Omental fat pad (tissue), 4 donors: ENCODE measurements around the gene CASS4. TPM values are rescaled to one million over a fixed set of nuclear protein-coding genes. Genes with fewer than 3 reads are reported as not detected.

Experiments used
- ATAC-seq: fragments of 150-250 bp; one replicate; pipeline ENCODE4 v1.9.1; 2016; ENCODE audit warnings: mild to moderate bottlenecking, moderate library complexity; ENCODE audit not compliant: low FRiP score
- DNase-seq: peaks from one replicate; pipeline ENCODE4 v3.0.0-alpha.2; 2019; ENCODE audit warnings: low spot score
- CTCF ChIP-seq, 3 donors: fragments of 450-650 bp; IDR thresholded peaks; one replicate each; pipeline ENCODE4 v1.5.1; 2016 to 2017; ENCODE audit warnings: antibody characterized with exemption in 3 of 3, mild to moderate bottlenecking in 3 of 3, moderate library complexity in 2 of 3
- small RNA-seq: library from RNA; depleted of rRNA; stranded (forward); fragments of <200 nt; gene quantifications from one replicate; pipeline ENCODE3, GENCODE V24; 2016
- total RNA-seq, 4 donors: library from RNA; depleted of rRNA; stranded (reverse); fragments of >200 nt; gene quantifications; one replicate each; pipeline ENCODE4 v1.1.0, GENCODE V29; 2016

Gene CASS4
- total RNA-seq, 4 donors from 2014 or later, result 3.5 to 10.6 (median 6.0) TPM

DNA sequence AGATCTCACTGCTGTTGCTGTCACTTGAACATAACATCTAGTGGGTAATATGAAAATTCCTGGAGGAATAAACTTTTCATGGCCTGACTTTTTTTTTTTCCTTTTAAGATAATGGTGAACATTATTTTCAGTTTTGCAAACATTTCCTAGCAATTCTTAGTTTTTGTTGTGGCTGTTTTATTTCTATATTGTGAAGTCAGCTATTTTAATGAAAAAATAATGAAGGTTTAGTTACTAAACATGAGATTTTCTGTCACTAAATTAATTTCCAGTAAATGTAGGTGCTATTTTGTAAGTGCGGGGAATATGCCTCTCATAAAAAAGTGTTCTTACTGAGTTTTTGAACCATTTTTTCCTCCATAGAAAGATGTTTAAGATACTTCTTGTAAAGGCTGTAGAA, 89.1 kb downstream of the CASS4 start:
- TF ChIP-seq CTCF (IDR thresholded peaks at IDR 0.05), result no peak
- ATAC-seq (no peak), DNase-seq (no peak)

GRCh38 chr20:56503916-56504315, 91.9 kb downstream of the CASS4 start:
- no peak for TF ChIP-seq CTCF (IDR thresholded peaks at IDR 0.05)
- ATAC-seq (no peak), DNase-seq (no peak)

- DNase-seq (no peak), ATAC-seq (no peak)
- TF ChIP-seq CTCF (IDR thresholded peaks at IDR 0.05), result no peak
Measured at GRCh38 chr20:56504373-56505005, 92.4 kb downstream of the CASS4 start.

DNA sequence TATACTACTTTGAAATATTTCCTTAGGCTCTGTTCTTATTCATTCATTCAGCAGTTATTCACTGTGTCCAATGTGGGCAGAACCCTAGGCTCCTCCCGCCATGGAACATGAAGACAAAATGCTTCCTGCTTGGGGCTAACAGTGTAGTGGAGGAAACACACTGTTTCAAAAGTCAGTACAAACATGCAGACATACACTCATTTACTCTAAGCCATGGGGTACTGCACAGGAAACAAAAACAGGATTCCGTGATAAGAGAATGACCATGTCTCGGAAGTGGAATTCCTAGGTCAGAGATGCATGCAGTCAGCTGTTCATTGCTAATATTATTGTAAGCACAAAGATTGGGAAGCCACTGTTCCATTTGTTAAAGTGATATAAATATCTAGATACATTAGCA, 94.0 kb downstream of the CASS4 start:
- TF ChIP-seq CTCF (IDR thresholded peaks at IDR 0.05), result no peak
- no peak for ATAC-seq
- no peak for DNase-seq

Small RNA genes within 50 kb of the gene (small RNA-seq; reads per million reads assigned to genes)
- not detected for gene RPL39P

Other genes starting within 250 kb of the CASS4 start
- not detected for gene MC3R, start 163.5 kb upstream of the CASS4 start, total RNA-seq
- gene FAM210B, start 53.3 kb upstream of the CASS4 start, total RNA-seq, result 10 to 100 TPM; 29.2 to 58.6 (median 39.3) TPM
- 1 to 10 TPM in 3 of 4 donors, under 1 TPM in 1; 0.95 to 4.1 (median 2.5) TPM for gene AURKA, start 20.0 kb upstream of the CASS4 start, total RNA-seq
- 10 to 100 TPM; 20.8 to 26.8 (median 22.0) TPM for gene CSTF1, start 19.6 kb upstream of the CASS4 start, total RNA-seq
- 10 to 100 TPM; 52.7 to 62.9 (median 53.7) TPM for gene RTF2, start 56.4 kb downstream of the CASS4 start, total RNA-seq
- gene FAM209A, start 112.5 kb downstream of the CASS4 start, total RNA-seq, result not detected
- gene FAM209B, start 121.0 kb downstream of the CASS4 start, total RNA-seq, result not detected
- 10 to 100 TPM in 2 of 4 donors, 1 to 10 TPM in 2; 2.7 to 13.7 (median 7.2) TPM for gene TFAP2C, start 217.0 kb downstream of the CASS4 start, total RNA-seq